AG10803 (cell line): Measurements from ENCODE around the gene DIAPH1.

Experiments used
- DNase-seq: peaks from one replicate; pipeline ENCODE4 v3.0.0; 2010; ENCODE audit warnings: low read depth
- H3K4me3 ChIP-seq: 2 replicates; pipeline ENCODE4 v1.5.1; 2011; ENCODE audit warnings: mild to moderate bottlenecking, low read length, control low read depth
- CTCF ChIP-seq: conservative IDR thresholded peaks from 2 replicates; pipeline ENCODE4 v1.5.1; 2011; ENCODE audit warnings: mild to moderate bottlenecking, low read length, control low read depth, inconsistent platforms

The DIAPH1 gene

DNA sequence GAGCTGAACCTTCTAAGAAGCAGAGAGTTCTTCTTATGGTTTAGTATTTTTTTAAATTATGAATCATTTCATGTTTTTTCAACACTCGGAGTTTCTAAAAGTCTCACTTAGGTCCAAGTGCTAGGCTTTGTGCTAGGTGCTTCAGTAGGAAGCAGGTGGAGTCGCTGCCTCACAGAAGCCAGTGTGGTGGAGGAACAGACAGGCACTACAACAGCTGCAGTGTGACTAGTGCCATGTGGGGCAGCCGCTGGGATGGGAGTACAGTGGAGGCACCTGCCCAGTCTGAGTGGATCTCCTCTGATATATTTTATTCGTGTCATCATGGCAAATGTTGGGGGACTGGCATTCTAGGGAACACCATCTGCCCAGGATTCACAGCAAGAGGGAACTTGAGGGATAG, 114.6 kb downstream of the DIAPH1 start:
- no peak for DNase-seq
- no peak overlapping the region for H3K4me3 ChIP-seq
- TF ChIP-seq CTCF: no peak

DNA sequence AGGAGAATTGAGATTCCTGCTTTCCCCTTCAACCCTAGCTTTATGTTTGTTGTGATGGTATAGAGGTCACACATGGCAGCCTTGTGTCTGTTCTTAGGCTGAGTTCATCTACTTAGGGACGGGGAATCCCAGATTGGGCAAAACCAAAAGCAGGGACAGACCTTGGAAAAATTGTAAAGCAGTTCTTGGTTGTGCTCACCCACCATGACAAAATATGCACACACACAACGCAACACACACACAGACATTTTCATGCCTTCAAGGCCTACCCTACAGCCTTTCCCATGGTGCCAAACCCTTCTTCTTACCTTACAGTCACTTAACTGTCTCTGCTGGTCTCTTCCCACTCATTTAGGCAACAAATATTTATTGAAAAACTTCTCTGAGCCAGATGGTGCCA, 115.1 kb downstream of the DIAPH1 start:
- TF ChIP-seq CTCF: no peak

DNA sequence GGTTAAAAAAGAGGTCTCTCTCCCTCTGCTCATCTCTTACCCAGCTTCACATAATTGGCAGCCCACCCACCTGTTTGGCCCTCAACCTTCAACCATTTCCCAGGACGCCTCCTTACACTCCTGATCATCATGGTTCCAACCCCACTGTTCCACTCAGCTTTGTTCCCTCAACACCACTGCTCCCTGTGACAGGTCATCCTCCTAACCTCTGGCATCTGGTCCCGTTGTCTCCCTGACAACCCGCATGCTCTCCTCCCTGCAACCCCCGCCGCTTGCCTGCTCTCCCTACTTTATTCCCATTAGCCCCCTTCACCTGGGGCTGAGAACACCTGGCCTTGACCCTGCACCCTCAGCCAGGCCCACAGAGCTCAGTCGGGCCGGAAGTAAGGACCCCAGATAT, 117.0 kb downstream of the DIAPH1 start:
- no peak overlapping the region for H3K4me3 ChIP-seq
- no peak for TF ChIP-seq CTCF

More for the DNA sequence above, 115.1 kb downstream of the DIAPH1 start:
- DNase-seq: no peak
- no peak overlapping the region for H3K4me3 ChIP-seq

DNA sequence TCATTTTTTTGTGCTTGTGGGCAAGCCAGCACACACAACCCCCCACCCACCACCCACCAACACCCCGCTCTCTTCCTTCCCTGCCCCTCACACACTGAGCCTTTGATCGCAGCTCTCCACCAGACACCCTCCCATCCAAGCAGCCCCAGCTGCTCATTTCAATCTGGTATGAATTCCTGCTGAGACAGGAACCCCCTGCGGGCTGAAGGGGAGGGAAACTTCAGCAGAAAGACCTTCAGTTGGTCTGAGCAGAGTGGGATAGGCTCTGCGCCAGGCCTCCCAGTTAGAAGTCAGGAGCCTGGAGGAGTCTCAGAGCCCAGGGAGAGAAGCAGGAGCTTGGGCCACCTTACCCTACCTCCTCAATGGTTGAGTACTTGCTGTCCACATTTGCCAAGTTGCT, 122.8 kb downstream of the DIAPH1 start:
- no peak for TF ChIP-seq CTCF
- no peak for DNase-seq
- no peak overlapping the region for H3K4me3 ChIP-seq

More for the DNA sequence above, 117.0 kb downstream of the DIAPH1 start:
- no peak for DNase-seq

GRCh38 chr5:141495453-141495811, 123.4 kb downstream of the DIAPH1 start:
- no peak for TF ChIP-seq CTCF
- H3K4me3 ChIP-seq: no peak overlapping the region

GRCh38 chr5:141494761-141495452, 123.9 kb downstream of the DIAPH1 start:
- DNase-seq: no peak
- TF ChIP-seq CTCF: no peak
- no peak overlapping the region for H3K4me3 ChIP-seq

More at GRCh38 chr5:141495453-141495811, 123.4 kb downstream of the DIAPH1 start:
- no peak for DNase-seq
